B cell (primary cell): ENCODE data around the gene CCDC107.

Experiments used
- CTCF ChIP-seq: fragments of 200-600 bp; IDR thresholded peaks from one replicate; pipeline ENCODE4 v1.8.0; 2022; ENCODE audit warnings: antibody characterized with exemption, mild to moderate bottlenecking
- EZH2 ChIP-seq: IDR thresholded peaks from 2 replicates; pipeline ENCODE4 v1.6.1; 2012; ENCODE audit warnings: borderline replicate concordance, low read depth, mild to moderate bottlenecking, moderate library complexity, low read length; ENCODE audit not compliant: insufficient read depth, poor library complexity, severe bottlenecking

GRCh38 chr9:35705836-35706430 lies 47.8 kb downstream of the CCDC107 start:
- TF ChIP-seq CTCF (no peak), EZH2 (no peak)
